Esophagus squamous epithelium (tissue), 5 donors: Measurements from ENCODE around the gene PDCD6IP. TPM values are rescaled to one million over a fixed set of nuclear protein-coding genes. Genes with fewer than 3 reads are reported as not detected.
"Not testable (repeated sequence)": the region's sequence is repeated elsewhere in the genome, so short reads cannot be mapped to it uniquely, and the experiment has no call there.

Source experiments
- DNase-seq: peaks from one replicate; lab custom pipeline; 2025; lab: John Stamatoyannopoulos, UW
- H3K27ac ChIP-seq, 4 donors: fragments of 200-600 bp; sonication (generic); one replicate each; pipeline ENCODE4 v1.5.1; 2016 to 2019; ENCODE audit warnings: mild to moderate bottlenecking in 1 of 4
- H3K27me3 ChIP-seq, 4 donors: fragments of 200-600 bp; sonication (generic); 1 replicate in 3 of 4; 2 replicates in 1 of 4; pipeline versions ENCODE4 v1.5.1 to v1.6.0; 2017 to 2021; ENCODE audit warnings: antibody characterized with exemption in 1 of 4
- H3K36me3 ChIP-seq, 3 donors: fragments of 200-600 bp; sonication (generic); one replicate each; pipeline ENCODE4 v1.5.1; 2016 to 2019
- H3K4me1 ChIP-seq, 3 donors: fragments of 200-600 bp; sonication (generic); one replicate each; pipeline ENCODE4 v1.5.1; 2017 to 2019
- H3K4me3 ChIP-seq, 4 donors: fragments of 200-600 bp; sonication (generic); 1 replicate in 3 of 4; 2 replicates in 1 of 4; pipeline ENCODE4 v1.5.1; 2016 to 2019; ENCODE audit warnings: mild to moderate bottlenecking in 2 of 4, moderate library complexity in 1 of 4
- H3K9me3 ChIP-seq, 3 donors: fragments of 200-600 bp; sonication (generic); one replicate each; pipeline ENCODE4 v1.5.1; 2016 to 2019
- CTCF ChIP-seq, 6 experiments: fragments of 450-650 bp in 4 of 6; fragments of 200-600 bp in 2 of 6; sonication (generic) in 2 of 6; IDR thresholded peaks; one replicate each; pipeline ENCODE4 v1.5.1; 2016 to 2019; ENCODE audit warnings: antibody characterized with exemption in 6 of 6, mild to moderate bottlenecking in 4 of 6, moderate library complexity in 4 of 6
- POLR2A ChIP-seq, 4 donors: fragments of 450-650 bp; IDR thresholded peaks; one replicate each; pipeline ENCODE4 v1.6.1; 2017; ENCODE audit warnings: antibody characterized with exemption in 4 of 4, mild to moderate bottlenecking in 4 of 4, moderate library complexity in 3 of 4
- WGBS, 2 donors: methylation state at CpG; one replicate each; pipeline ENCODE4 v1.1.5; 2018; 5-methylcytosine and 5-hydroxymethylcytosine counted together
- intact Hi-C: fragments of 100-400 bp; cut with DNase I; formaldehyde crosslinking; loops from one replicate; pipeline ENCODE4 v1.15.0; 2022
- total RNA-seq, 4 donors: library from RNA; depleted of rRNA; stranded (reverse); fragments of >200 nt; gene quantifications; one replicate each; pipeline ENCODE4 v1.1.0, GENCODE V29; 2016
- donor health status: DM: yes; HTN: yes; CAD: no.

Gene PDCD6IP
- total RNA-seq, 4 donors from 2014 or later = 95.1 to 317 (median 189) TPM

GRCh38 chr3:33848624-33849347, 50.4 kb downstream of the PDCD6IP start:
- TF ChIP-seq POLR2A (IDR thresholded peaks at IDR 0.05) (no peak), CTCF (IDR thresholded peaks at IDR 0.05) (no peak)
- no peak for DNase-seq
- intact Hi-C loops = no loop called here
- Histone ChIP-seq H3K4me1 (no peaks in the 10 kb centered on the region), H3K27ac (no peak overlapping the region), H3K9me3 (no peaks in the 10 kb centered on the region), H3K4me3 (no peak overlapping the region), H3K36me3 (peaks cover 0 to 91% (median 0%) of the 10 kb centered on the region in 3 donors), H3K27me3 (no peaks in the 10 kb centered on the region)
- 86 to 89% methylated on average over 10 of the region's 10 CpGs for WGBS, 2 donors

GRCh38 chr3:33850599-33850998, 52.2 kb downstream of the PDCD6IP start:
- H3K4me3 ChIP-seq, H3K27me3 ChIP-seq, H3K27ac ChIP-seq, H3K9me3 ChIP-seq, intact Hi-C loops, DNase-seq, H3K4me1 ChIP-seq: not testable (repeated sequence)
- peaks cover 0 to 89% (median 7%) of the 10 kb centered on the region in 3 donors for H3K36me3 ChIP-seq
- WGBS, 2 donors = 48 to 58% methylated on average over 2 of the region's 3 CpGs

- DNase-seq, H3K4me1 ChIP-seq, H3K4me3 ChIP-seq, H3K9me3 ChIP-seq, H3K27ac ChIP-seq, intact Hi-C loops, H3K27me3 ChIP-seq: not testable (repeated sequence)
- peaks cover 4 to 95% (median 15%) of the 10 kb centered on the region in 3 donors for H3K36me3 ChIP-seq
- 44 to 48% methylated on average over 1 of the region's 1 CpG for WGBS, 2 donors
Measured at GRCh38 chr3:33855407-33855806, 57.0 kb downstream of the PDCD6IP start.

GRCh38 chr3:33855884-33856546, 57.6 kb downstream of the PDCD6IP start:
- no peaks in the 10 kb centered on the region for H3K27me3 ChIP-seq
- intact Hi-C loops = no loop called here
- no peaks in the 10 kb centered on the region for H3K4me1 ChIP-seq
- no peaks in the 10 kb centered on the region for H3K9me3 ChIP-seq
- 74 to 81% methylated on average over 8 to 10 of the region's 10 CpGs for WGBS, 2 donors
- peaks cover 4 to 96% (median 15%) of the 10 kb centered on the region in 3 donors for H3K36me3 ChIP-seq
- H3K27ac ChIP-seq = no peak overlapping the region
- no peak for DNase-seq
- H3K4me3 ChIP-seq = no peak overlapping the region
- TF ChIP-seq CTCF (IDR thresholded peaks at IDR 0.05) = no peak
- TF ChIP-seq POLR2A (IDR thresholded peaks at IDR 0.05) = no peak

GRCh38 chr3:33857701-33858100, 59.3 kb downstream of the PDCD6IP start:
- DNase-seq, intact Hi-C loops, H3K4me3 ChIP-seq, H3K4me1 ChIP-seq, H3K9me3 ChIP-seq, H3K27ac ChIP-seq, H3K27me3 ChIP-seq: not testable (repeated sequence)
- WGBS, 2 donors = 96 to 97% methylated on average over 1 of the region's 1 CpG
- peaks cover 4 to 98% (median 15%) of the 10 kb centered on the region in 3 donors for H3K36me3 ChIP-seq

- TF ChIP-seq CTCF (IDR thresholded peaks at IDR 0.05) (no peak), POLR2A (IDR thresholded peaks at IDR 0.05) (no peak)
- Histone ChIP-seq H3K27me3 (no peaks in the 10 kb centered on the region), H3K27ac (no peak overlapping the region), H3K4me1 (no peaks in the 10 kb centered on the region), H3K36me3 (peaks cover 4 to 98% (median 15%) of the 10 kb centered on the region in 3 donors), H3K9me3 (no peaks in the 10 kb centered on the region), H3K4me3 (no peak overlapping the region)
- WGBS, 2 donors = 95 to 98% methylated on average over 4 of the region's 4 CpGs
- intact Hi-C loops = no loop called here
- DNase-seq = no peak
Measured at GRCh38 chr3:33858131-33858530, 59.7 kb downstream of the PDCD6IP start.
